ENCODE measurements around the gene IFI6.

- TF ChIP-seq TAF1 (IDR thresholded peaks at IDR 0.05; ENCODE audit: borderline replicate concordance, low read depth, low read length) (no peak), POLR2A (IDR thresholded peaks at IDR 0.05; ENCODE audit: low read depth, low read length) (no peak), POLR2AphosphoS5 (IDR thresholded peaks at IDR 0.05; ENCODE audit: low read depth, low read length) (no peak)
These were observed 33.8 kb downstream of the IFI6 start for GRCh38 chr1:27638047-27638734.
